22Rv1 (cell line): ENCODE measurements around the gene CLIP1.
"Not testable (repeated sequence)": the region's sequence is repeated elsewhere in the genome, so short reads cannot be mapped to it uniquely, and the experiment has no call there.

Source experiments
- H3K27ac ChIP-seq: fragments of 450-650 bp; 2 replicates; pipeline ENCODE4 v1.5.1; 2017
- ZFX ChIP-seq: fragments of 450-650 bp; IDR thresholded peaks from 2 replicates; pipeline ENCODE4 v1.6.1; 2017; ENCODE audit warnings: antibody characterized with exemption, borderline replicate concordance
- TF ChIP-seq, protein P1 (sequence below): fragments of 450-650 bp; IDR thresholded peaks from 2 replicates; pipeline ENCODE4 v1.5.1; 2017; ENCODE audit warnings: mild to moderate bottlenecking

The CLIP1 gene

DNA sequence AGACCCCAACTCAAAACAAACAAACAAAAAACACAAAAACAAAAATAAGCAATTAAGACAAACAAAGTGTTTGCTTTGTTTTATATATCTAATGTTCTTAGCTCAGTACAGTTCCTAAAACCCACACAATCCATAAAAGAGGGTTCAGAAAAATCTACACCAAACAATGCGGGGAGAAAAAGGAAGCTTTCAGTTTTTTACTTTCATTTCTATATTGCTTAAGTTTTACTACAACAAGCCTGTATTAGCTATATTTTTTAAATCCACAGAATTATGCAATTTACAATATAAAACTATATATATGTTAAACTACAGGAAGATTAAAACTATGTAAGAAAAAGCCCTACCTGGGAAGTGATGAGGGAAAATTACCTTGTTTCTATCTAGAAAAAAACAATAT lies 41.4 kb downstream of the CLIP1 start:
- no peak overlapping the region for H3K27ac ChIP-seq

DNA sequence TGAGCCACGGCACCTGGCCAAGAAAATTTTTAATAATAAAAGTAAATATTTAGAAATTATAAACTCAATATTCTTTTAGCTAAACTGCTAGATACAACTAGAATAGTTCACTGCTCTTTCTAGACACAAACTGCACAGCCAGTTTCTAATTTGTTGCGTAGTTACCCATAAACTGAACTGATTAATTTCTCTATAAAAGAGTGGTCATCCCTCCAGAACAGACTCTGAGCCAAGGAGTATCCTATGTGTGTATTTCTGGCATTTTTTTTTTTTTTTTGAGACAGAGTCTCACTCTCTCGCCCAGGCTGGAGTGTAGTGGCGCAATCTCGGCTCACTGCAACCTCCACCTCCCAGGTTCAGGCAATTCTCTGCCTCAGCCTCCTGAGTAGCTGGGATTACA lies 45.7 kb downstream of the CLIP1 start:
- H3K27ac ChIP-seq = not testable (repeated sequence)

More for the DNA sequence above, 41.4 kb downstream of the CLIP1 start:
- no peak for TF ChIP-seq ZFX
- TF ChIP-seq, protein P1, sequence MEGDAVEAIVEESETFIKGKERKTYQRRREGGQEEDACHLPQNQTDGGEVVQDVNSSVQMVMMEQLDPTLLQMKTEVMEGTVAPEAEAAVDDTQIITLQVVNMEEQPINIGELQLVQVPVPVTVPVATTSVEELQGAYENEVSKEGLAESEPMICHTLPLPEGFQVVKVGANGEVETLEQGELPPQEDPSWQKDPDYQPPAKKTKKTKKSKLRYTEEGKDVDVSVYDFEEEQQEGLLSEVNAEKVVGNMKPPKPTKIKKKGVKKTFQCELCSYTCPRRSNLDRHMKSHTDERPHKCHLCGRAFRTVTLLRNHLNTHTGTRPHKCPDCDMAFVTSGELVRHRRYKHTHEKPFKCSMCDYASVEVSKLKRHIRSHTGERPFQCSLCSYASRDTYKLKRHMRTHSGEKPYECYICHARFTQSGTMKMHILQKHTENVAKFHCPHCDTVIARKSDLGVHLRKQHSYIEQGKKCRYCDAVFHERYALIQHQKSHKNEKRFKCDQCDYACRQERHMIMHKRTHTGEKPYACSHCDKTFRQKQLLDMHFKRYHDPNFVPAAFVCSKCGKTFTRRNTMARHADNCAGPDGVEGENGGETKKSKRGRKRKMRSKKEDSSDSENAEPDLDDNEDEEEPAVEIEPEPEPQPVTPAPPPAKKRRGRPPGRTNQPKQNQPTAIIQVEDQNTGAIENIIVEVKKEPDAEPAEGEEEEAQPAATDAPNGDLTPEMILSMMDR = no peak

DNA sequence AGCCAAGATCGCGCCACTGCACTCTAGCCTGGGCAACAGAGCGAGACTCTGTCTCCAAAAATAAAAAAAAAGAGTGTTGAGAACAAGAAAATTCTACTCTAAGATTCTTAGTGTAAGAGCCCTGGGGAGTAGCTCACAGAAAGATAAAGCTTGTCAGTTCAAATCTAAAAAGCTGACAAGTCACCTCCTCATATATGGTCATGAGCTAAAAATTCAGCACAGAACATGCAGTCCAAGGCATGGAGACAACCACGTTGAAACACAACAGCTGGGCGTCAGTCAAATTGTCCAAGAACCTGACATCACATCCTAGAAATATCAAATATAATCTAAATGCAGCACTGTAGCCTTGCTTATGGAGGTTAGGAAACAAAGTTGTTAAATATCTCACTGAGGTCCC lies 47.8 kb downstream of the CLIP1 start:
- no peak overlapping the region for H3K27ac ChIP-seq
- TF ChIP-seq, protein P1 = no peak
- TF ChIP-seq ZFX = no peak

DNA sequence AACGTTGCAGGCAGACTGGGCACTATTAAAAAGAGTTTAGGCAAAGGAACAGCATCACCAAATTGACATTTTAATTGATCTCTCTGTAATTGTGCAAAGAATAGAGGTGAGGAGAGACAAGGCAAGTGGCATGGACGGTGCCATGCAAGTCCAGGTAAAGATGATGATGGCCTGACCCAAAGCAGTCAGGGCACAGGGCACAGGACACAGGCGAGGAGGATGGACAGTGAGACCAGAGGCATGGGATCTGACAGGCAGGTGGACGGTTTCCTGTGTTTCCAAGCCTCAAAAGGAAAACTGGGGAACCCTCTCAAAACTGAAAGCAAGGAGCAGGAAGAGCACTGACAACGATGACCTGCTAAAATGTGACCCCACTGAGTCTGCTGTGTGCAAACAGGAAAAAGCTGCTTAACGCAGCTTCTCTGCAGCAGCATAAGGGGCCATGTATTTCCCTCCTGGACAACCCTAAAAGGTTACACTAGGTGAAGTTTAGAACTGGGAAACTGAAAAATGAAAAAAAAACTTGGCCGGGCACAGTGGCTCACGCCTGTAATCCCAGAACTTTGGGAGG lies 50.9 kb downstream of the CLIP1 start:
- H3K27ac ChIP-seq = no peak overlapping the region
- no peak for TF ChIP-seq ZFX
- TF ChIP-seq, protein P1 = no peak

DNA sequence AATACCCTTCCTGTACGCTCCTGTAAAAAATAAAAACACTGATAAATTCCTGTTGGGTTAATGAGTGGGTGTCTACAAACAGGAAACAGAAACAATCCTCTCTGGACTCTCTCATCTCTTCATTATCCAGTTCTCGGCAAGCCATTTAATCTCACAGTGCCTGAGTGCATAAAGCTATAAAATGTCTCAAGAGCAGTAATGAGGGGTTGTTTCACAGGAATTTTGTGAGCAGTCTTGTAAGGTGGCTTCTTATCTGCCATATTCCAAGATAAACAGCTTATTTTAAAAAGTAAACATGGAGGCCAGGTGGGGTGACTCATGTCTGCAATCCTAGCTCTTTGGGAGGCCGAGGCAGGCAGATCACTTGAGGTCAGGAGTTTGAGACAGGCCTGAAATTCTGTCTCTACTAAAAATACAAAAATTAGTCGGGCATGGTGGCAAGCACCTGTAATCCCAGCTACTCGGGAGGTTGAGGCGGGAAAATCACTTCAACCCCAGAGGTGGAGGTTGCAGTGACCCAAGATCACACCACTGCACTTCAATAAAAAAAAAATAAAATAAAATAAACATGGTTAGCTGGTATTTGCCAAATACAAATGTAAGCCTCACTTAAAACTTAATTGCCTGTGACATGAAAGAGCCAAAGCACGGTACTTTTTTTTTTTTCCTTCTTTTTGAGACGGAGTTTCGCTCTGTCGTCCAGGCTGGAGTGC lies 54.0 kb downstream of the CLIP1 start:
- peak overlapping the region; percentile 32 for H3K27ac ChIP-seq
- no peak for TF ChIP-seq ZFX
- TF ChIP-seq, protein P1 = no peak

DNA sequence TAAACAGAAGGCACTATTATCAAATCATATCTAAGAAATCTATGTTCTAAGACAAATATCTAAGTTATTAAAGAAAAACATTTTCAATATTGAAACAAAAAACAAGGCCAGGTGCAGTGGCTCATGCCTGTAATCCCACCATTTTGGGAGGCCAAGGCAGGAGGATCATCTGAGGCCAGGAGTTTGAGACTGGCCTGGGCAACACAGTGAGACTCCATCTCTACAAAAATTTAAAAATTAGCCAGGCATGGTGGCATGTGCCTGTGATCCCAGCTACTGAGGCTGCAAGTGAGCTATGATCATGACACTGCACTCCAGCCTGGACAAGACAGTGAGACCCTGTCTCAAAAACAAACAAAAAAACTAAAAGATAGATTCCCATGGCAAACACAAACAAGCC lies 54.8 kb downstream of the CLIP1 start:
- peak overlapping the region; percentile 32 for H3K27ac ChIP-seq

DNA sequence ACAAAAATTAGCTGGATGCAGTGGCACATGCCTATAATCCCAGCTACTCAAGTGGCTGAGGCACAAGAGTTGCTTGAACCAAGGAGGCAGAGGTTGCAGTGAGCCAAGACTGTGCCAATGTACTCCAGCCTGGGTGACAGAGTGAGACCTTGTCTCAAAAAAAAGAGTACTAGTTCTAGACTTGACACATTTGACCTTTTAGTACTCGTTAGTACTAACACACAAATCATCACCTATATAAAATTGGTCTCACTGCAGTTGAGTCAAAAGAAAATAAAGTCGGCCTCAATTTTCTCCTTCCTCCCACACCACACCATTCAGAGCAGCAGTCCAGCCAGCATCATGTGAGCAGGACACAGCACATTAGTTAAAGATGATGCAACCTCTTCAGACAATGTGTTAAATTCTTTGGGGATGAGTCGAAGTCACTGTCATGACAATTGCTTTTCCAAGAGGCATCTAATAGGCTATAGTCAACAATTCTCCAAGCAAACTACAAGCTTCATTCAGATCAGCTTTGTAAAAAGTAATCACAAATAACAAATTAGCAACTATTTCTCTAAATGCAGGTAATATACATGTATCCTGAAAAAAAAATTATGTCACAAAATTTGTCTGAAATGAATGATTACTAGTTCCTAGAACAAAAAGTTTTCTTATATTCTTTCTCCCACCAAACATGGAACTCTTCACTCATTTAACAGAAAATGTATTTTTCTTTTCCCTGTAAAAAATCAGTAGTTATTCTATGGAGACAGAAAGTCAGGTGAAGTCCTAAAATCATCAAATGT lies 55.6 kb downstream of the CLIP1 start:
- TF ChIP-seq ZFX = no peak
- TF ChIP-seq, protein P1 = no peak
- peak overlapping the region; percentile 32 for H3K27ac ChIP-seq

DNA sequence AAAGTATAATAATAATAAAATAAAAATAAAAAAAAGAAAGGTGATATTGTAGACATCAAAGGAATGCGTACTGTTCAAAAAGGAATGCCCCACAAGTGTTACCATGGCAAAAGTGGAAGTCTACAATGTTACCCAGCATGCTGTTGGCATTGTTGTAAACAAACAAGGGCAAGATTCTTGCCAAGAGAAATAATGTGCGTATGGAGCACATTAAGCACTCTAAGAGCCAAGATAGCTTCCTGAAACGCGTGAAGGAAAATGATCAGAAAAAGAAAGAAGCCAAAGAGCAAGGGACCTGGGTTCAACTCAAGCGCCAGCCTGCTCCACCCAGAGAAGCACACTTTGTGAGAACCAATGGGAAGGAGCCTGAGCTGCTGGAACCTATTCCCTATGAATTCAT lies 57.2 kb downstream of the CLIP1 start:
- H3K27ac ChIP-seq = peak overlapping the region; percentile 32; the same call in 1 of the 2 replicates

DNA sequence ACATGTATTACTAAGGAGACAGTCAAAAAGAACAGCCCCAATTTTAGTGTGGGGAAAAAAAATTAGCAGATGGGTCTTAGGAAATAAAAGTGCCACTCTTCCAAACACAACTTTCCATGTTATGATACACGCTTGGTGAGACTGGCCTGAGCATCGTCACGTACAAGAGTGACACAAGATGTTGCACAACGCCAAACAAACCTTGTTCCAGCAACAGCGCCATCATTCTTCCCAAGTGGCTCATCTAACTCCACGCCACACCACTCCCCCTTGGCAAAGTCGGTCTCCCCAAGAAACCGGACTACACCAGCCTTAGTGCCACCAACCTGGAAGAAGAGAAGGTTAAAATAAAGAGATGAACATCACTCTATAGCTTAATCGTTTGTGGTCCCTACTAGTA lies 58.7 kb downstream of the CLIP1 start:
- no peak for TF ChIP-seq ZFX
- TF ChIP-seq, protein P1 = no peak
- no peak overlapping the region for H3K27ac ChIP-seq
